ENCODE measurements around the gene PTPRG. TPM values are rescaled to one million over a fixed set of nuclear protein-coding genes. Genes with fewer than 3 reads are reported as not detected.

The PTPRG gene
- total RNA-seq, 1 donor from 2014 or later = 77.2 TPM

DNA sequence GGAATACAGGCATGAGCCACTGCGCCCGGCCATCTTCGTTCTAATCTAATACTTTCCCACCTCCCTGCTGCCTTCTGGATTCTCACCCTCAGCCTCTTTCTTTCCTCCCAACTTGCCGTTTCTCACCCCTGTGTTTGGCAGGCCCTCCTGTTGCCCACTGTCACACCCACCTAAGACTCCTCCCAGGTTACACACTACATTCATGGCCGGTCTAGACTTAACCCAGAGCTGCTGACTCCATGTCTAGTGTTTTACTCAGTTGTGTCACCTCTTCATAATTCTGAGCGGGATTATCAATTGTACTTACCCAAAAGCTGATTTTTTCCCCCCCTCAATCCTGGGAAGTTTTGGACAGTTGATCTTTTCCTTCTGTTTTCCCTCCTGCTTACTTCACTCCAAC lies 588.2 kb downstream of the PTPRG start:
- no peak for DNase-seq (ENCODE audit: extremely low spot score, unreplicated experiment)
- no peak overlapping the region for H3K4me3 Mint-ChIP-seq
- H3K27ac Mint-ChIP-seq = no peak overlapping the region
- peaks cover 5% of the 10 kb centered on the region for H3K9me3 Mint-ChIP-seq
- H3K27me3 Mint-ChIP-seq = no peaks in the 10 kb centered on the region
- no peaks in the 10 kb centered on the region for H3K4me1 Mint-ChIP-seq (ENCODE audit: unreplicated experiment)
- TF ChIP-seq, protein P1, sequence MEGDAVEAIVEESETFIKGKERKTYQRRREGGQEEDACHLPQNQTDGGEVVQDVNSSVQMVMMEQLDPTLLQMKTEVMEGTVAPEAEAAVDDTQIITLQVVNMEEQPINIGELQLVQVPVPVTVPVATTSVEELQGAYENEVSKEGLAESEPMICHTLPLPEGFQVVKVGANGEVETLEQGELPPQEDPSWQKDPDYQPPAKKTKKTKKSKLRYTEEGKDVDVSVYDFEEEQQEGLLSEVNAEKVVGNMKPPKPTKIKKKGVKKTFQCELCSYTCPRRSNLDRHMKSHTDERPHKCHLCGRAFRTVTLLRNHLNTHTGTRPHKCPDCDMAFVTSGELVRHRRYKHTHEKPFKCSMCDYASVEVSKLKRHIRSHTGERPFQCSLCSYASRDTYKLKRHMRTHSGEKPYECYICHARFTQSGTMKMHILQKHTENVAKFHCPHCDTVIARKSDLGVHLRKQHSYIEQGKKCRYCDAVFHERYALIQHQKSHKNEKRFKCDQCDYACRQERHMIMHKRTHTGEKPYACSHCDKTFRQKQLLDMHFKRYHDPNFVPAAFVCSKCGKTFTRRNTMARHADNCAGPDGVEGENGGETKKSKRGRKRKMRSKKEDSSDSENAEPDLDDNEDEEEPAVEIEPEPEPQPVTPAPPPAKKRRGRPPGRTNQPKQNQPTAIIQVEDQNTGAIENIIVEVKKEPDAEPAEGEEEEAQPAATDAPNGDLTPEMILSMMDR (conservative IDR thresholded peaks at IDR 0.05) = no peak
- peaks cover 13% of the 10 kb centered on the region for H3K36me3 Mint-ChIP-seq

DNA sequence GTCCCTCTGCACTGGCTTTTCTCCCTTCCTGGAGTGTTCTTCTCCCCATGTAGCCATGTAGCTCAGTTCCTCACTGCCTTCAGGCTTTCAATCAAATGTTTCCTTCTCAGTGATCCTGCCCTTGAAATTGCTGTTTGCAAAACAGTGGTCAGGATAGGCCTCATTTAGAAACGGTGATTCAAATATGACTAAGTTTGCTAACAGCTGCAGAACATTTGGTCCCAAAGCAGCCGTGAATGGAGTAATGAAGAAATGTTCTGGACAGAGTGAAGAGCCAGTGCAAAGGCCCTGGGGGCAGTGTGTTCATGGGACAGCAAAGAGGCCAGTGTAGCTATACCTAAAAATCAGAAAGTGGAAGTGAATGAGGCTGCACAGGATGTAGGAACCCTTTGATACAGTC lies 588.6 kb downstream of the PTPRG start:
- peaks cover 5% of the 10 kb centered on the region for H3K9me3 Mint-ChIP-seq
- TF ChIP-seq, protein P1 (conservative IDR thresholded peaks at IDR 0.05) = no peak
- no peak overlapping the region for H3K27ac Mint-ChIP-seq
- no peaks in the 10 kb centered on the region for H3K4me1 Mint-ChIP-seq (ENCODE audit: unreplicated experiment)
- DNase-seq (ENCODE audit: extremely low spot score, unreplicated experiment) = no peak
- H3K27me3 Mint-ChIP-seq = no peaks in the 10 kb centered on the region
- no peak overlapping the region for H3K4me3 Mint-ChIP-seq
- peaks cover 11% of the 10 kb centered on the region for H3K36me3 Mint-ChIP-seq

DNA sequence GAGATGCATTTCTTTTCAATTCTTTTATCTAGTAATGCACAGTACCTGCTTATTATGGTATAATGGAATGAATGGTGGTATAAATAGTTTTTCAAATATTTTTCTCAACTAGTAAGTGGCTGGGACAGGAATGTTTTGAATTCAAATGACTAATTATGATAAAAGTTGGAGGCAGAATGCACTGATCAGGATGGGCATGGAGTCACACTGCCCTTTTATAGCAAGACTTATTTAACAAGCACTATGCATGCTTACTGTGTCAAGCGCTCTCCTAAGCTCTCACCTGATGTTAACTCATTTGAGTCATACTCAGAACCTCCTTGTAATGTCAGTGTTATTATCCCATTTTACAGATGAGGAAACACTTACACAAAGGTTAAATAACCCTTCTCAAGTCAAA lies 590.2 kb downstream of the PTPRG start:
- Mint-ChIP-seq H3K36me3 (peaks cover 6% of the 10 kb centered on the region), H3K27ac (no peak overlapping the region), H3K4me3 (no peak overlapping the region), H3K9me3 (no peaks in the 10 kb centered on the region), H3K27me3 (no peaks in the 10 kb centered on the region), H3K4me1 (ENCODE audit: unreplicated experiment) (no peaks in the 10 kb centered on the region)
- no peak for DNase-seq (ENCODE audit: extremely low spot score, unreplicated experiment)
- TF ChIP-seq, protein P1 (conservative IDR thresholded peaks at IDR 0.05) = no peak

DNA sequence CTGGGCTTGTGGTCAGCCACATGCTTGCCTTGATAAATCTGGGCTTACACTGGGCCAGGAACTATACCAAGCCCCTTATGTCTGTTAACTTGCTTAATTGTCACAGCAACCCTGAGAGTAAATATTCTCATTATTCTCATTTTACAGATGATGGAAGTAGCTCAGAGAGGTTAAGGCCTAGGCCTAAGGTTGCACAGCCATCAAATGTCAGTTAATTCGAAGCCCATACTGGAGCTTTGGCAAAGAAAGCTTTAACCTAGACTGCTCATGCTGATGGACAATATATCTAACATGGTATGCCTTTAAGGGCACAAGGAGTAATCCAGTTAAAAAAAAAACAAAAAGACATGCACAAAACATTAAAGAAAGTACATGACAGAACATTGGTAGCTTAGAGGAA lies 591.9 kb downstream of the PTPRG start:
- Mint-ChIP-seq H3K9me3 (no peaks in the 10 kb centered on the region), H3K36me3 (peaks cover 20% of the 10 kb centered on the region), H3K4me1 (ENCODE audit: unreplicated experiment) (no peaks in the 10 kb centered on the region), H3K4me3 (no peak overlapping the region), H3K27ac (no peak overlapping the region), H3K27me3 (no peaks in the 10 kb centered on the region)
- DNase-seq (ENCODE audit: extremely low spot score, unreplicated experiment) = no peak
- TF ChIP-seq, protein P1 (conservative IDR thresholded peaks at IDR 0.05) = no peak

DNA sequence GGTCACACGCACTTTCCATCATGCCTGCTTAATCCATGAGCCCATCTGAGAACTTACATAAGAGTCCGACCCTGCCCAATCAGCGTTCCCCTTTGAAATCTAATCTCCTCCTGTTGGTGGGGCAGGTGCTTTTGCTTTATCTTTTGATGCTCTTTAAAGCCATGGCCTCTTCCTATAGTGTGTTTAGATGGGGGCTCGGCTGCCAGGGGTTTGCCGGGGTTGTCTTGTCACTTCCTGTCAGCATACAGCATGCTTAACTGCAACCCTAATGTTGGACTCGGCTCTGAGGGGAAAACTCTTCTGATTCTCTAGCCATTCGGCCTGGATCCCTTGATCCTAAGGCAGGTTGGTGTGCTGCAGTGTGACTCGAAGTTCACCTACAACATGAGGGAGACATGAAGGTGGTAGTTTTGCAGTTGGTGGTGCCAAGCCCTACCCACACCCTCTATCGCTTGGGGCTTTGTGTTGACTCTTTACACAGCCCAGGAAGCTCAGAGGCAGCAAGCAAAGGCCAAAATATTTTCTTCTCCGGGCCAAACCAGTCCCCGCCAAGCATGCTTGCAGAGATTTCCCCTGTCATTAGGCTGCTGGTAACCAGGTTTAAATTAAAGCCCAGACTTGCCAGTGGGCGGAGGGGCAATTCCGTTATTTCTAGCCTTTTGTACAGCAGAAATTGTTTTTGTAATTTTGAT lies 593.2 kb downstream of the PTPRG start:
- no peak overlapping the region for H3K27ac Mint-ChIP-seq
- no peaks in the 10 kb centered on the region for H3K27me3 Mint-ChIP-seq
- no peak for DNase-seq (ENCODE audit: extremely low spot score, unreplicated experiment)
- no peaks in the 10 kb centered on the region for H3K9me3 Mint-ChIP-seq
- H3K36me3 Mint-ChIP-seq = peaks cover 20% of the 10 kb centered on the region
- peaks cover 2% of the 10 kb centered on the region for H3K4me1 Mint-ChIP-seq (ENCODE audit: unreplicated experiment)
- H3K4me3 Mint-ChIP-seq = no peak overlapping the region
- TF ChIP-seq, protein P1 (conservative IDR thresholded peaks at IDR 0.05) = no peak

Measured in type B pancreatic cell (in vitro differentiated cells).